Central memory CD8-positive, alpha-beta T cell (primary cell): ENCODE measurements around the gene CNTNAP2.

Experiments used
- ATAC-seq: fragments of 150-1000 bp; cut with Tn5 transposase; replicated peaks from 2 replicates; pipeline ENCODE4 v1.10.0; 2022; ENCODE audit warnings: mild to moderate bottlenecking, moderate FRiP score, moderate number of reproducible peaks; ENCODE audit not compliant: poor library complexity, severe bottlenecking; ENCODE audit errors: extremely low read depth
- DNase-seq, 2 donors: peaks; one replicate each; pipeline ENCODE4 v3.0.0; 2021; ENCODE audit warnings: low spot score in 2 of 2
- H3K27ac Mint-ChIP-seq: one replicate; pipeline ENCODE4 v1.8.0; 2022; ENCODE audit warnings: low read depth, mild to moderate bottlenecking, moderate library complexity, mixed read lengths
- H3K27me3 Mint-ChIP-seq: one replicate; pipeline ENCODE4 v1.8.0; 2022; ENCODE audit warnings: mixed read lengths
- H3K36me3 Mint-ChIP-seq: one replicate; pipeline ENCODE4 v1.8.0; 2022; ENCODE audit warnings: mild to moderate bottlenecking, moderate library complexity, mixed read lengths; ENCODE audit not compliant: insufficient read depth
- H3K4me1 Mint-ChIP-seq: one replicate; pipeline ENCODE4 v1.8.0; 2022; ENCODE audit warnings: mixed read lengths
- H3K4me3 Mint-ChIP-seq: one replicate; pipeline ENCODE4 v1.8.0; 2022; ENCODE audit warnings: mild to moderate bottlenecking, moderate library complexity, mixed read lengths
- H3K9me3 Mint-ChIP-seq: one replicate; pipeline ENCODE4 v1.8.0; 2022; ENCODE audit warnings: mixed read lengths

The CNTNAP2 gene

GRCh38 chr7:146494952-146495596, 378.5 kb downstream of the CNTNAP2 start:
- no peak overlapping the region for H3K4me3 Mint-ChIP-seq
- no peaks in the 10 kb centered on the region for H3K36me3 Mint-ChIP-seq
- peaks cover 24% of the 10 kb centered on the region for H3K9me3 Mint-ChIP-seq
- H3K4me1 Mint-ChIP-seq: no peaks in the 10 kb centered on the region
- ATAC-seq (no peak), DNase-seq (no peak)
- H3K27ac Mint-ChIP-seq: no peak overlapping the region
- no peaks in the 10 kb centered on the region for H3K27me3 Mint-ChIP-seq

- no peak for ATAC-seq
- no peaks in the 10 kb centered on the region for H3K4me1 Mint-ChIP-seq
- no peak overlapping the region for H3K27ac Mint-ChIP-seq
- no peak for DNase-seq
- H3K36me3 Mint-ChIP-seq: no peaks in the 10 kb centered on the region
- H3K27me3 Mint-ChIP-seq: no peaks in the 10 kb centered on the region
- no peak overlapping the region for H3K4me3 Mint-ChIP-seq
- peaks cover 30% of the 10 kb centered on the region for H3K9me3 Mint-ChIP-seq
Observed at GRCh38 chr7:146496657-146497056, 380.1 kb downstream of the CNTNAP2 start.

GRCh38 chr7:146499970-146500369, 383.4 kb downstream of the CNTNAP2 start:
- Mint-ChIP-seq H3K27me3 (no peaks in the 10 kb centered on the region), H3K4me1 (no peaks in the 10 kb centered on the region), H3K27ac (no peak overlapping the region), H3K36me3 (no peaks in the 10 kb centered on the region), H3K9me3 (peaks cover 36% of the 10 kb centered on the region), H3K4me3 (no peak overlapping the region)
- DNase-seq: no peak
- ATAC-seq: no peak

- ATAC-seq: no peak
- Mint-ChIP-seq H3K4me1 (no peaks in the 10 kb centered on the region), H3K27ac (no peak overlapping the region), H3K36me3 (no peaks in the 10 kb centered on the region), H3K4me3 (no peak overlapping the region), H3K27me3 (no peaks in the 10 kb centered on the region), H3K9me3 (peaks cover 20% of the 10 kb centered on the region)
- DNase-seq: no peak
Observed at GRCh38 chr7:146503844-146504243, 387.2 kb downstream of the CNTNAP2 start.

GRCh38 chr7:146510088-146510680, 393.6 kb downstream of the CNTNAP2 start:
- Mint-ChIP-seq H3K4me1 (no peaks in the 10 kb centered on the region), H3K36me3 (no peaks in the 10 kb centered on the region), H3K9me3 (peaks cover 36% of the 10 kb centered on the region), H3K27me3 (no peaks in the 10 kb centered on the region), H3K27ac (no peak overlapping the region), H3K4me3 (no peak overlapping the region)
- DNase-seq: no peak
- ATAC-seq: no peak

GRCh38 chr7:146514304-146514703, 397.7 kb downstream of the CNTNAP2 start:
- no peak for ATAC-seq
- no peak for DNase-seq

GRCh38 chr7:146528581-146528980, 412.0 kb downstream of the CNTNAP2 start:
- peaks cover 22% of the 10 kb centered on the region for H3K9me3 Mint-ChIP-seq
- ATAC-seq: no peak
- no peaks in the 10 kb centered on the region for H3K36me3 Mint-ChIP-seq
- H3K27me3 Mint-ChIP-seq: no peaks in the 10 kb centered on the region
- H3K4me3 Mint-ChIP-seq: no peak overlapping the region
- no peaks in the 10 kb centered on the region for H3K4me1 Mint-ChIP-seq
- DNase-seq: no peak
- no peak overlapping the region for H3K27ac Mint-ChIP-seq

More at GRCh38 chr7:146514304-146514703, 397.7 kb downstream of the CNTNAP2 start:
- Mint-ChIP-seq H3K4me3 (no peak overlapping the region), H3K27ac (no peak overlapping the region), H3K27me3 (no peaks in the 10 kb centered on the region), H3K4me1 (no peaks in the 10 kb centered on the region), H3K9me3 (peaks cover 43% of the 10 kb centered on the region), H3K36me3 (no peaks in the 10 kb centered on the region)

- H3K27ac Mint-ChIP-seq: no peak overlapping the region
Observed at GRCh38 chr7:146539836-146540235, 423.2 kb downstream of the CNTNAP2 start.

GRCh38 chr7:146542101-146542500, 425.5 kb downstream of the CNTNAP2 start:
- Mint-ChIP-seq H3K27me3 (no peaks in the 10 kb centered on the region), H3K36me3 (no peaks in the 10 kb centered on the region), H3K9me3 (peaks cover 23% of the 10 kb centered on the region), H3K4me1 (no peaks in the 10 kb centered on the region), H3K4me3 (no peak overlapping the region), H3K27ac (no peak overlapping the region)
- DNase-seq (no peak), ATAC-seq (no peak)

More at GRCh38 chr7:146539836-146540235, 423.2 kb downstream of the CNTNAP2 start:
- peaks cover 26% of the 10 kb centered on the region for H3K9me3 Mint-ChIP-seq
- no peaks in the 10 kb centered on the region for H3K36me3 Mint-ChIP-seq
- DNase-seq (no peak), ATAC-seq (no peak)
- no peaks in the 10 kb centered on the region for H3K27me3 Mint-ChIP-seq
- H3K4me1 Mint-ChIP-seq: no peaks in the 10 kb centered on the region
- no peak overlapping the region for H3K4me3 Mint-ChIP-seq

- Mint-ChIP-seq H3K36me3 (no peaks in the 10 kb centered on the region), H3K27me3 (no peaks in the 10 kb centered on the region), H3K9me3 (peaks cover 17% of the 10 kb centered on the region), H3K4me1 (no peaks in the 10 kb centered on the region), H3K27ac (no peak overlapping the region), H3K4me3 (no peak overlapping the region)
- no peak for ATAC-seq
- DNase-seq: no peak
Observed at GRCh38 chr7:146544748-146545147, 428.1 kb downstream of the CNTNAP2 start.

GRCh38 chr7:146548816-146549215, 432.2 kb downstream of the CNTNAP2 start:
- DNase-seq (no peak), ATAC-seq (no peak)
- no peaks in the 10 kb centered on the region for H3K36me3 Mint-ChIP-seq
- H3K27me3 Mint-ChIP-seq: no peaks in the 10 kb centered on the region
- H3K27ac Mint-ChIP-seq: no peak overlapping the region
- peaks cover 31% of the 10 kb centered on the region for H3K9me3 Mint-ChIP-seq
- H3K4me1 Mint-ChIP-seq: no peaks in the 10 kb centered on the region
- no peak overlapping the region for H3K4me3 Mint-ChIP-seq

GRCh38 chr7:146554556-146554955, 438.0 kb downstream of the CNTNAP2 start:
- ATAC-seq: no peak
- no peak overlapping the region for H3K4me3 Mint-ChIP-seq
- H3K9me3 Mint-ChIP-seq: peaks cover 29% of the 10 kb centered on the region

GRCh38 chr7:146557971-146558469, 441.4 kb downstream of the CNTNAP2 start:
- no peaks in the 10 kb centered on the region for H3K36me3 Mint-ChIP-seq
- H3K4me3 Mint-ChIP-seq: no peak overlapping the region
- ATAC-seq: no peak
- DNase-seq: no peak
- H3K9me3 Mint-ChIP-seq: peaks cover 19% of the 10 kb centered on the region
- H3K27me3 Mint-ChIP-seq: no peaks in the 10 kb centered on the region
- H3K4me1 Mint-ChIP-seq: no peaks in the 10 kb centered on the region
- H3K27ac Mint-ChIP-seq: no peak overlapping the region

More at GRCh38 chr7:146554556-146554955, 438.0 kb downstream of the CNTNAP2 start:
- H3K27ac Mint-ChIP-seq: no peak overlapping the region
- no peaks in the 10 kb centered on the region for H3K27me3 Mint-ChIP-seq
- H3K4me1 Mint-ChIP-seq: no peaks in the 10 kb centered on the region
- no peak for DNase-seq
- H3K36me3 Mint-ChIP-seq: no peaks in the 10 kb centered on the region
